Jurkat, Clone E6-1 (cell line): ENCODE results near the gene BAIAP2.

ENCODE experiments used
- DNase-seq: peaks from one replicate; pipeline ENCODE4 v3.0.0-alpha.2; 2011; ENCODE audit warnings: low read depth, low spot score
- H3K4me3 ChIP-seq: 2 replicates; pipeline ENCODE4 v1.5.1; 2011; ENCODE audit warnings: mild to moderate bottlenecking, low read length, control low read depth, moderate library complexity

The BAIAP2 gene

DNA sequence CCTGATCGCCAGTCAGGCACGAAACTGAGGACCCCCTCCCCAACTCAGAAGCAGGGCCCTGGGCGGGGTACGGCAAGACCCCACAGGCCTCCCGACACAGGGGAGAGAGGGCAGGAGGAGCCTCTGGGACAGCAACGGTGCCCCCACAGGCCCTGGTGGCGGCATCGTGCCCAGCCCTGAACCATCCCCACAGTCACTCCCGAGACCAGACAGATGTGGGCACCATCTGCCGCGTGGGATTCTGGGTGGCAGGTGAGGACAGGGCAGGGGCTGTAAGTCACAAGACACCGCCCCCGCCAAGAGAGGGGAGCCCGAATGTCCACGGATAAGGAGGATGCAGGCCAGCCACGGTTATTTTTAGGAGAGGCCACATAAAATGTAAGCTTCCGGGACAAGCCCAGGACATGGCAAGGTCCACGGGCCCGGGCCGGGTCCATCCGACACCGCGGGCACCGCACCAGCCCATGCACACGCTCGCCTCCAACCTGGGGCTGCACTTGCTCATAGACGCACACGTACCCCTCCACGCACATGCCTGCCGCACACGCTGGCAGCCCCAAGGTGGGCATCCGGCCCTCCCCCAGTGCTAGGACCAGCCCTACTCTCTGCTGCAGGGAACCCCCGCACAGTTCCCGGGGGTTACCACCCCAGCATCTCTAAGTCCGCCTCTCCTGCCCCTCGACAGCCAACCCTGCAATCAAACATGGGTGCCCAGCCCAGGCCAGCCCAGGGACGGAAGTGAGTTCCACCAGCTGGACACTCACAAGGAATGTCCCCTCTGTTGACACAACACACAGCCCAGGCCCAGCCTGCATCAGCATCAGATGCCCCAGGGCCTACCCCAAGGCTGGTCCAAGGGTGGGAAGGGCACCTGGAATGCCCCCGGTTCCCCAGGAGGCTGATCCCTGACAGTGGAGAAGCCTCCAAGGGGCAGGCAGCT is 122.2 kb downstream of the BAIAP2 start:
- DNase-seq: no peak
- H3K4me3 ChIP-seq: no peak overlapping the region

DNA sequence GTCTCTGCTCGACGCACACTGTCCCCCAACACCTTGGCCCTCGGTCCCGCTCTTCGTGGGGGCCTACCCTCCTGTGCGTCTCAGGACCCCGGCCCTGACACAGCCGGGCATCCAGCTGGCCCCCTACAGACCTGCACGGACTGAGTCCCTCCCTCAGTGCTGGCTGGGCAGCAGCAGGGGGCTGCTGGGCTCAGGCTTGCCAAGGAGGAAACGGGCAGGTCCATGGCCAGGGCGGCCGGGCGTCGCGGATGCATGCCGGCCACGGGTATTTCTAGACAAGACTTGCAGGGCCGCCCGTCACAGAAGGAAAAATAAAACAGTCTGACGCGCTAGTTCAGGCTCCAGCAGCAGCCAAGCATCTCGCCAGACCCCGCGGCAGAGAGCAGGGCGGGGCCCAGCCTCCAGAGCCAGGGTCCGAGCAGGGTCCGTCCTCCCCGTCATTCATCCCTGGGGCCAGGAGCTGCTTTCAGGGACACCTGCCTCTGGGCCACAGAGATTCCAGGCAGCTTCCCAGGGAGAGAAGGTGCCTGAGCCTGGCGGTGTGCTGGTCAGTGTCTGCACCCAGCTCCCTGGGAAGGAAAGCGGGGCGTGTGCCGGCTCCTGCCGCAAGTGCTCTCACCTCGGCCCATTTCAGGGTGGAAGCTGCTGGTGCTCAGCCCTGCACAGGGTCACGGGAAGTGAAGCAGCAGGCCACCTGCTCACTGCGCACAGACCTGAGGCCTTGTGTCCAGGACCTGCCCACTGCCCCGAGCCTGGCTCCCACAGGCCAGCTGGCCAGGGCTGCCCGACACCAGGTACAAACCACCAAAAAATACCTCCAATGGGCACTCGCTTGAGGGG is 123.1 kb downstream of the BAIAP2 start:
- no peak overlapping the region for H3K4me3 ChIP-seq
- no peak for DNase-seq

DNA sequence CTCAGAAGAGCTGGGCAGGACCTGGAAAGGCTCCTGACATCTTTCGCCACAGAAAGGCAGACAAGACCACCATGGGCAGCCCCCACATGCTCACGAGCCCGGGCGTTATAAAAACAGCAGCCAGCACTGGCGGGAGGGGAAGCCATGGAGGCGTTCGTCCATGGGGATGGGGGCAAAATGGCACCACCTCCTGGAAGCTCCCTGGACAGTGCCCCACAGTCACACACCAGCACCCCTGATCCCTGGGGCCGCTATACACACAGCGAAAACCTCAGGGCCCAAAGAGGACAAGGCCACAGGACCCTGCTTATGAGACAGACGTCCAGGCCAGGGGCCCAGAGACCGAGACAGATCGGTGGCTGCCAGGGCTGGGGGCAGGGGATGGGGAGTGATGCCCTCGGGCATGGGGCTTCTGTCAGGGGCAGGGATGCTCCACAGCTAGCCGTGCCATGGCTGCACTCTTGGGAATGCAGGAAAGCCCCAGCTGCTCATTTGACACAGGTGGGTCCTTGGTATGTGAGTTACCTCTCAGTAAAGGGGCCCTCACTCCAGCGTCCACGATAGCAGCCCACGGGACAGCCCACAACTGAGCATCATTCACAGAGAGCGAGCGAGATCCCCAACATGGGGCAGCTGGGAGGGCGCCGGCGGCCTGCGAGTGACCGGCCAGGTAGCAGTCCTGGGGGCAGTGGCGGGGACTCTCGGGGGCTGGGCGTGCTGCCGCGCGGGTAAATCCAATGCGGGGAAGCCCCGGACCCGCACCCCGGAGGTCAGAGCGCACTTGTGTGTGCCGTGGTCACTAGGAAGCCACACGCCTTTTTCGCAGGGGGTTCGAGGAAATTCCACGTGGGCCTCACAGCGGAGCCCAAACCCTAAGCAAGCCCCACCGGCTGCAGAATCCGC is 124.0 kb downstream of the BAIAP2 start:
- DNase-seq: no peak
- no peak overlapping the region for H3K4me3 ChIP-seq

DNA sequence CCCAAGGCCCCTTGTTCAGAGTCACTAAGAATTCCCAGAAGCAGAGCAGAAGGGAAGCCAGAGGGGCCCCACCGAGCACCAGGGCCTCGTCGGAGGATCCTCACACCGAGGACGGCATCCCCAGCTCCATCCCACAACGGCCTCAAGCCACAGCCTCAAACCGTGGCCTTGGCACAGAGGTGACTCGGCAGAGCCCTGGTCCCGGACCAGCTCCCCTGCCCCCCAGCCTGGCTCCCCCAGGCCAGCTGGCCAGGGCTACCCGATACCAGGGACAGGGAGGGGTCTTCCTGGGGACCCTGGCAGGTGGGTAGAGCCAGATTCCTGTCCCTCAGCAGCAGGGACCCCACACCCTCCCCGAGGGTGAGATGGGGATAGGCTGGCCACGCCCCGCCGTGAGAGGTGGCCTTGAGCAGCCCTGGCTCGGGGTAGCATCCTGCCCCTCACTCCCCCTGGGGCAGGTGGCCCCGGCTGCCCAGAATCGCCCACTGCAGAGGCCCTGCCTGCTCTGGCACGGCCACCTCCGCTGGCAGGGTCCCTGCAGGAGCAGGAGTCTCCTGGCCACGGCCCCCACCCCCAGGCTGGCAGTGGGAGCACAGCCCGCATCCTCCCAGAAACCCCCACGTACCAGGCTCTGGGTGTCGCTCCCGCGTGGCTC is 124.8 kb downstream of the BAIAP2 start:
- no peak overlapping the region for H3K4me3 ChIP-seq
- DNase-seq: no peak

DNA sequence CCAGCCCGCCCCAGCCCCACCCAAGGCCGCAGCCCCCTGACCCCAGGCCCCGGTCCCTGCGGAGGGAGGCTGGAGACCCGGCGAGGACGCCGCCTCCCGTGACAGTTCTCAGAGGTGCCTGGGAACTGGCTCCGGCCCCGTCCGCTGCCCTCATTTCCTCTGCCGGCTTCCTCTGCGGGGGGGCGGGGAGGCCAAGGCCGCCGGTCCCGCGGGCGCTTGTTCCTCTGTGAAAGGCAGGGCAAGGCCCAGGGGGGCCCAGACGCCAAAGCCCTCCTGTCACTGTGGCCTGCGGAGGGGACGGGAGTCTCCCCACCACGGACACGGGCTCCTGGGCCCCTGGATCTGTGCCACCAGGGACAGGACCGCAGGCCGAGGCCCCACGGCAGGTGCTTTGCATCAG is 125.4 kb downstream of the BAIAP2 start:
- no peak for DNase-seq
- no peak overlapping the region for H3K4me3 ChIP-seq

DNA sequence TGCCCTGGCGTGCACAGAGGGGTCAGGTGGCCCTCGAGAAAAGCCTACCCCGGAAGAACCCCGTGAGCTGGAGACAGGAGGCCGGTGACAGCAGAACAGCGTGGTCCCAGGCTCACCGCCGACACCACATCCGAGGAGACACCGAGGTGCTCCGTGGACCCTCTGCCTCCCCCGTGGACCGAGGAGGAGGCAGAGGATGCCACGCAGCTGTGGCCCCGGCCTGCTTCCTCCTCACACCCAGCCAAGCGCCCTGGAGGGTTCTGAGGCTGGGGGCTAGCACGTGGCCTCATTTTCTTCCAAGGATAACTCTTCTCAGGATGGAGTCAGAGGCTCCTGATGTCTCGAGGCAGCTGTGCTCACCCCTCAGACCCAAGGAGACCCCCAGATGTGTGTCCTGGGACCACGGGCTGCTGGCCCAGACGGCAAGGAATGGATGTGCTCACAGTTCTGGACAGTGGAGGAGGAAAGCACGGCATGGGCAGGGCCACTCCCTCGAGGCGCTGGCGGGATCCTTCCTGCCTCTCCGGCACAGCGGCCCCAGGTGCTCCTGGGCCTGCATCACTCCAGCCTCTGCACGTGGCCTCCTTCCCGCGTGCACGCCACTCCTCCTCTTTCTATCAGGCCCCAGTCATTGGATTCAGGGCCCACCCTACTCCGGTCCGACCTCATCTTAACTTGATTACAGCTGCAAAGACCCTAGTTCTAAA is 125.9 kb downstream of the BAIAP2 start:
- no peak overlapping the region for H3K4me3 ChIP-seq
- DNase-seq: no peak

DNA sequence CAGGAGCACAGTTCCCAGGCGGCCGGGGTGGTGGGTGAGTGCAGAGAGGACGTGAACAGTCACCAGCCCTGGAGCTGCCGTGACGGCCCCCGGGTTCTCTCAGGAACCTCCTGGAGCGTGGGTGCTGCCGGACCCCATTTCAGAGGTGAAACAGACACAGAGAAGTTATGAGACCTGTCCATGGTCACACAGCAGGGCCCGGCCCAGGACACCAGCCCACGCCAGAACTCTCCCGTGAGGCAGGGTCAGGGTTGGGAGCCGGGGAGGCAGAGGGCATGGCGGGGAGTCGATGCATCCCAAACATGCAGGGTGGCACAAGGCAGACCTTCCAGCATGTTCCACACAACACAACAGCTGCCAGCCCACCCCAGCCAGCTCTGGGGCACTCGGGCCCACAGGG is 126.6 kb downstream of the BAIAP2 start:
- DNase-seq: no peak
- H3K4me3 ChIP-seq: no peak overlapping the region

DNA sequence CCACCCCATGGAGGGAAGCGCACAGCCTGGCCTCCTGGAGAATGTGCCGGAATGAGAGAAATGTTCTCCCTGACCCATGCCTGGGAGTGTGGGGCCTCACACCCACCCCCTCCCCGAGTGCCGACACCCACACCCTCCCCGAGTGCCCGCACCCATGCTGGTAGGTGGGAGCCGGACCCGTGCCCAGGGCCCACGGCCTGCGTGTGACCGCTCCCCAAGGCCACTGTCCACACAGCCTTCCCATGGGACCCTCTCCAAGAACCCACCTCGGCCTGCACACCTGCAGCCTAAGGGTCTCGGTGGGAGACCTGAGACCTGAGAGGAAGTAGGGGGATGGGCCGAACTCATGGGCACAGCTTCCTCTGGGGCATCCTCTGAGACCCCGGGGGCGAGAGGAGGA is 127.0 kb downstream of the BAIAP2 start:
- no peak overlapping the region for H3K4me3 ChIP-seq
- no peak for DNase-seq

DNA sequence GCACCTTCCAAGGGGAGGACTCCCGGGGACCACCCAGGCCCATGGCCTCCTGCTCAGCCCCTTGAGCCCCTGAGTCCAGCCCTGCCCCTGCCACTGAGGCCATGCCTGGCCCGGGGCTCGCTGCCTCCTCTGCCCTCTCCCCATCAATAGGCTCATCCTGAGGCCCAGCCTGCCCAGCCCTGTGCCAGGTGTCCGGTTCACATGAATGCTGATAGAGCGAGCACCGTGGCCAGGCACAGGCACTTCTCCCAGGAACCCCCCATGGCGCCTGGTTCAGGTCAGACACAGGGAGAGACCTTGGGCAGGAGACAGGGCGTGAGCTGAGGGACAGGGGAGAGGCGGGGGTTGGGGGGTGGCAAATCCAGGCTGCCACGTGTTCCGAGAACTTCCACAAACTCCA is 127.5 kb downstream of the BAIAP2 start:
- H3K4me3 ChIP-seq: no peak overlapping the region
- DNase-seq: no peak

DNA sequence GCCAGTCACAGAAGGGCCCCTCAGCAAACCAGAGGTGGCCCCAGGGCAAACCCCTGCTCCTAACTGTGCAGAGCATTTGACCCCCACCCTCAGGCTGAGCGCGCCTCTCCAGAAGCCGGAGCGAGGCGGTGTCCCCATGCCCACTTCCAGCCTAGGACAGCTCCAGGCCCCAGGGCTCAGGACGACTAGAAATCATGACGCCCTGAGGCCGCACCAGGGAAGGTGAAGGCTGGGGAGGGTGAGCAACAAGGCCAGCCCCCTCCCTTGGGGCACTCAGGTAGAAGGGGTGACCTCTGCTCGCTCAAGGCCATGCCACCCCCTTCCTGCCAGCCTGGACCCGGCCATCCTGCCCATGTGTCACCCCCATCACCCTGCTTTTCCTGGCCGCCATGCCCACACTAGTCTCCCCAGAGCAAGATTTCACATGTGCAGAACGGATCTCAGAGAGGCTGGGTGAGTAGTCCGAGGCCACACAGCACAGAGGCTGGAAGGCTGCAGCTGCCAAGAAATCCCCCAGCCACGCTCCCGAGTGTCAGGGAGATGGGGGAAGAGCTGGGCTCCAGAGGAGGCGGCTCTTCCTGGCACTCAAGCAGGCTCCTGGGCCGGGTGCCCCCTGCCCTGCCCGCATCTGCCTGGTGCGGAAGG is 128.2 kb downstream of the BAIAP2 start:
- DNase-seq: no peak
- no peak overlapping the region for H3K4me3 ChIP-seq

DNA sequence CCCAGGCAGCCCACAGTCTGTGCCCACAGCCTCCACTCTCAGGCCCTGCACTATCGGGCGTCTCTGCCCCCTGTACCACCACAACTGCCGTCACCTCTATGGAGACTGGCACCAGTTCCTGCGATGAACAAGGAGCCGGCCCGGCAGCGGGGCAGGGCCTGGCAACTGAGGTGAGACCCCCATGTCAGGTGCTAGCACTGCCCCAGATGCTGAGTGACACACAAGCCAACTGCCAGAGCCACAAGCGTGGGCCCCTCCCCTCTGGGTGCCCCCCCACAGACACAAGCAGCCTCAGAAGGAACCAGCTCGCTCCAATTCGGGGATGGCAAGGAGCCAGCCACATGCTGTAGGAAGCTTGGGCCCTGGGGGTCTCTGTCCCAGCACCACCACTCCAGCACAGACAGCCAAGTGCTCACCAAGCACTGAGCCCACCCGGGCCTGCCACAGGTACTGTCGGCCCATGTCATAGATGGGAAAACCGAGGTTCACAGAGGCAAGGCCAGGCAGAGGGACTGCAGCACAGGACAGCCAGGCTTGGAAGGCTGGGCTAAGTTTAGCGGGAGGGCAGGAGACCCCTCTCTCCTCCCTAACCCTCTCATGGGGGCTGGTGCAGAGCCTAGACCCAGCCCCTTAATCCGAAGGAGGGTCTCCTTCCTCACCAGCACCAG is 128.9 kb downstream of the BAIAP2 start:
- DNase-seq: no peak
- H3K4me3 ChIP-seq: no peak overlapping the region

DNA sequence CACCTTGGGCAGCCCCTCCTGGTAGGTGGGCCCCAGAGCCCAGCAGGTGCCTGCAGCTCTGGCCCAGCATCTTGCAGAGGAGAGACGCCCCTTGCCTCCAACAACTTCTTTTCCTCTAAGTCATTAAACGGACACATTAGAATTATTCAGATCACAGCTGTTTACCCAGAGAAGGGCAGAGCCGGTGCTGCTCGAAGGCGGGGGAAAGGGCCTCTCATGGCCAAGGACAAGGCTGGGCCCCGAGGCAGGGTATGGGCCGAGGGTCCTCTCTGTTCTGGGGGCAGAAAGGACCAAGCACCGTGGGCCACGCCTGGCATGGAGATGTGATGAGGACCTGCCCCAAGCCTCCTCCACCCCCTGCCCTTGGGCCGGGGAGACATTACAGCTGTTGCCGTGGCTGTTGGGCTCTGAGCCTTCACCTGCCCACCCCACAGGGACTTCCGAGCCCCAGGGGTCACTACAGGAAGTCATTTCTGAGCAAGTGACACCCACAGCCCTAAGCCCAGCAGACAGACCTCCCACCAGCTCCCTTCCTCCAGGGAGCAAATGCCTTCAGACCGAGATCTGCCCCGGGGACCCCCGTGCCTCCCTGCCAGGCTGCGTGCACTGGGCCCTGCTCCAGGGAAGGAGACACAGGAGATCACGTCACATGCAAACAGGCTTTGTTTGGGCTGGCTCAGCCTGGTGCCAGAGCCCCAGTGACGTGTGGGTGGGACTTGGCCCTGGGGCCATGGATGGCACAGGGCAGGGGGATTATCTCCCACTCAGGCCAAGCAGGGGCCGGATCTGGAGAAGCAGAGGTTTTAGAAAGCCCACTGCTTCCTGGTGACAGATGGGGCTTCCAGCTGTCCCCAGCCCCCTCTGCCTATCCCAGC is 129.7 kb downstream of the BAIAP2 start:
- no peak overlapping the region for H3K4me3 ChIP-seq

DNA sequence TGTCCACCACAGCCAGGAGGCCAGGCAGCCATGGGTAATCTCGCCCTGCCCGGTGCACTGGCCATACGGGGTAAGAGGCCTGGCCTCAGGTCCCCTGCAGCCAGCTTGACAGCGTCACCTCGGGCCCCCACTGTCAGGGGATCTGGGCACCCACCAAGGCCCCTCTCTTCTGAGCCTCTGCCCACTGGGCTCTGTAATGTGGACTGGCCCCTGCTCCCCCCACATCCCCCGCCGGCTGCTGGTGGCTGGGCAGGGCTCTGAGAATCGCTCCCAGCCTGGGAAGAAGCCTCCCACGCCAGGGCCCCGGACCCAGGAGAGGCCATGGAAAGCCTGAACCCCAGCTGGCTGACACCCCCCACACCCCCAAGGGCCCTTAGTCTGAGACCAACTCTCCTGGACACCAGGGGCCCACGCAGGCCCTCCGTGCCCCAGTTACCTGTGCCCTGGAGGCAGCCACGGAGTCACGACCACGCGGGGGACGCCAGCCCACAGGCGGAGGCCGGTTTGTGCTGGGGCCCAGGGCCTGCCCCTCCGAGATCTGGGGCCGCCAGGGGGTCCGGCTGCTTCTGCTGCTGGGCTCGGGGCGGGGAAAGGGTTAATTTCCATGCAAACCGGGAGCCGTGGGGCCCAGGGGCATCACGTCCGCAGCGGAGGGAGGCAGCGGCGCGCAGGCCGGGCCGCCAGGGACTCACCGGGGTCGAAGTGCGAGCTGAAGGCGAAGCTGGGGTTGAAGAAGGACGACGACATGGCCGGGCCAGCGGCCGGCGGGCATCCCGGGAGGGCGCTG is 130.5 kb downstream of the BAIAP2 start, which contains the start of gene PVALEF:
Gene PVALEF (plus strand): TSS at position 262 of the 787 bp plus-strand sequence. CDS start 15,720 bp downstream, outside the sequence.
- no peak within 1 kb of the TSS for H3K4me3 ChIP-seq
- DNase-seq: no peak

More for the DNA sequence above, 129.7 kb downstream of the BAIAP2 start:
- DNase-seq: no peak

DNA sequence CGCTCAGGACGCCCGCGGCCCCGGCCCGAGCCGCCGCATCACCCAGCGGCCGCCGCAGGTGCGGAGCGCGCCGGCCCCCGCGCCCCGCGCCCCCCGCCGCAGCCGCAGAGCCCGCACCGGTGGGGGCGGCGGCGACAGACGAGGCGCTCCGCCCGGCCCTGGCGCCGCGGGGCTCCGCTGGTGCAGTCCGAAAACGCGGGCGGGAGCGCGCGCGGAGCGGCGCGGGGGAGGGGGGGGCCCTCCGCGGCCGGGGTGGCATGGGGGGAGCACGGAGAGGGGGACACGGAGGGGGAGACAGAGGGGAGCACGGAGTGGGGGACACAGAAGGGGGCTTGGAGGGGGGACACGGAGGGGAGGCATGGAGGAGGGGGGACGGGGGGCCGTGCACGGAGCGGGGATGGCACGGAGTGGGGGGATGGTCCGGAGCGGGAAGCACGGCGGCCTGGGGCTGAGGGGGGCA is 131.1 kb downstream of the BAIAP2 start, which contains the start of gene AATK:
Gene AATK (minus strand): TSS at position 189 of the 460 bp plus-strand sequence. CDS start 229 bp downstream, outside the sequence.
- no peak for DNase-seq
- H3K4me3 ChIP-seq: no peak within 1 kb of the TSS
